Gastroesophageal sphincter (tissue), 3 donors: ENCODE data around the gene OR4D1.

Experiments
- EP300 ChIP-seq: sonication (generic); formaldehyde crosslinking; IDR thresholded peaks from one replicate; pipeline ENCODE4 v1.6.1; 2017; ENCODE audit warnings: antibody characterized with exemption, mild to moderate bottlenecking
- POLR2A ChIP-seq, 2 donors: fragments of 450-650 bp; IDR thresholded peaks; one replicate each; pipeline ENCODE4 v1.6.1; 2017; ENCODE audit warnings: antibody characterized with exemption in 2 of 2, mild to moderate bottlenecking in 2 of 2, moderate library complexity in 1 of 2
- POLR2AphosphoS5 ChIP-seq: sonication (generic); formaldehyde crosslinking; IDR thresholded peaks from one replicate; pipeline ENCODE4 v1.6.1; 2017; ENCODE audit warnings: antibody characterized with exemption
- TF ChIP-seq, protein P1 (sequence below), 4 experiments: fragments of 200-600 bp in 2 of 4; fragments of 450-650 bp in 2 of 4; sonication (generic) in 1 of 4; IDR thresholded peaks; one replicate each; pipeline ENCODE4 v1.5.1; 2017 to 2019; ENCODE audit warnings: antibody characterized with exemption in 4 of 4, mild to moderate bottlenecking in 2 of 4, moderate library complexity in 2 of 4

- TF ChIP-seq POLR2AphosphoS5 (no peak), POLR2A (IDR thresholded peaks at IDR 0.05) (no peak), EP300 (no peak)
- TF ChIP-seq, protein P1, sequence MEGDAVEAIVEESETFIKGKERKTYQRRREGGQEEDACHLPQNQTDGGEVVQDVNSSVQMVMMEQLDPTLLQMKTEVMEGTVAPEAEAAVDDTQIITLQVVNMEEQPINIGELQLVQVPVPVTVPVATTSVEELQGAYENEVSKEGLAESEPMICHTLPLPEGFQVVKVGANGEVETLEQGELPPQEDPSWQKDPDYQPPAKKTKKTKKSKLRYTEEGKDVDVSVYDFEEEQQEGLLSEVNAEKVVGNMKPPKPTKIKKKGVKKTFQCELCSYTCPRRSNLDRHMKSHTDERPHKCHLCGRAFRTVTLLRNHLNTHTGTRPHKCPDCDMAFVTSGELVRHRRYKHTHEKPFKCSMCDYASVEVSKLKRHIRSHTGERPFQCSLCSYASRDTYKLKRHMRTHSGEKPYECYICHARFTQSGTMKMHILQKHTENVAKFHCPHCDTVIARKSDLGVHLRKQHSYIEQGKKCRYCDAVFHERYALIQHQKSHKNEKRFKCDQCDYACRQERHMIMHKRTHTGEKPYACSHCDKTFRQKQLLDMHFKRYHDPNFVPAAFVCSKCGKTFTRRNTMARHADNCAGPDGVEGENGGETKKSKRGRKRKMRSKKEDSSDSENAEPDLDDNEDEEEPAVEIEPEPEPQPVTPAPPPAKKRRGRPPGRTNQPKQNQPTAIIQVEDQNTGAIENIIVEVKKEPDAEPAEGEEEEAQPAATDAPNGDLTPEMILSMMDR (IDR thresholded peaks at IDR 0.05) = no peak
These were observed 41.4 kb downstream of the OR4D1 start for GRCh38 chr17:58189436-58190146.
